ENCODE measurements around the gene DTWD1. TPM values are rescaled to one million over a fixed set of nuclear protein-coding genes. Genes with fewer than 3 reads are reported as not detected.

DTWD1 gene
- total and polyA plus RNA-seq, 2 of the 13 experiments (the other 11 are each of a cell fraction or from before 2014, with no cell fraction given) = 12.7 to 18.3 TPM

DNA sequence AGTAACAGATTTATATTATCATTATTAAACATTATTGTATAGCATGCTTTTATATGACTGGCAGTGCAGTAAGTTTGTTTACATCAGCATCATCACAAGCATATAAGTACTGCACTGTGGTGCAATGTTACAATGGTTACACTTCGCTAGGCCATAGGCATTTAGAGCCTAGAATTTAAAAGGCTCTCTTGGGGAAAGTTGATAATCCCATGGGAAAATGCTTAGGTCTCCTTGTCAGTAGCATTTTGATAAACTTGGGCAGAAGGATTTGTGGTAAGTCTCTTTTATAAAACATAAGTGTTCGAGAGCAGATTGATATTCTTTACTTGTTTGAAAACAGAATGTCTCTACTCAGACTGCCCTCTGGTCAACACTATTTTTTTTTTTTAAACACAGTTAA, 7.5 kb downstream of the DTWD1 start:
- FAIRE-seq (no peak), ATAC-seq (no peak), DNase-seq (ENCODE audit: low spot score) (no peak)
- ChIA-PET POLR2A (interaction anchor here (1.4 kb wide), 1 partner anchor 35 kb away, joined by 4 read pairs; no protein-coding TSS in a partner anchor), CTCF (ENCODE audit: low intra/inter-chr PET ratio, low total read pairs) (no interaction called here)
- intact Hi-C loops (cut with micrococcal nuclease; ENCODE audit: unreplicated experiment) = no loop called here
- H3K9me3 ChIP-seq (ENCODE audit: low read length) = peaks cover 12% of the 10 kb centered on the region
- in situ Hi-C loops (cut with HindIII; ENCODE audit: extremely low pct_ligation_motif_present, low pct_unique_long_range_greater_than_20kb) = no loop called here
- H3K4me3 ChIP-seq (replicated peaks in 1 of 3; ENCODE audit: insufficient read depth in 1 of 3, low read depth in 2 of 3, low read length in 3 of 3) = no peak overlapping the region
- H3K9ac ChIP-seq (ENCODE audit: insufficient read depth, low read depth, low read length) = no peak overlapping the region
- no peak overlapping the region for H3K4me2 ChIP-seq (ENCODE audit: low read depth, low read length)
- peaks cover 2 to 15% of the 10 kb centered on the region in 2 experiments; a peak in 3 of 5 replicates for H3K36me3 ChIP-seq (replicated peaks in 1 of 2; ENCODE audit: control insufficient read depth in 1 of 2, insufficient read depth in 2 of 2, low read length in 2 of 2)
- no peaks in the 10 kb centered on the region for H3K79me2 ChIP-seq (ENCODE audit: insufficient read depth, low read length)
- no peaks in the 10 kb centered on the region for H3K27me3 ChIP-seq (ENCODE audit: control insufficient read depth in 1 of 2, insufficient read depth in 2 of 2, low read length in 2 of 2)
- peaks cover 2% of the 10 kb centered on the region for H3K4me1 ChIP-seq (ENCODE audit: insufficient read depth, low read length)
- H3K27ac ChIP-seq (ENCODE audit: extremely low read length, insufficient read depth, low read length) = no peak overlapping the region
- no TSS peak for BruUV-seq (replicated peaks)
- 95% methylated on average over 2 of the region's 2 CpGs for WGBS (ENCODE audit: low lambda C conversion rate)
- TF ChIP-seq POLR2A (IDR thresholded peaks at IDR 0.05; ENCODE audit: insufficient read depth in 1 of 2, low read depth in 2 of 2, low read length in 2 of 2) (no peak), CCDC6 (CRISPR knock-in tag; IDR thresholded peaks at IDR 0.05) (no peak), ZBTB42 (CRISPR knock-in tag; IDR thresholded peaks at IDR 0.05) (no peak), EZH2 (conservative IDR thresholded peaks at IDR 0.05; ENCODE audit: low read depth, low read length) (no peak), XBP1 (CRISPR knock-in tag; IDR thresholded peaks at IDR 0.05) (no peak), ZNF766 (CRISPR knock-in tag; IDR thresholded peaks at IDR 0.05; ENCODE audit: borderline replicate concordance) (no peak), ZNF232 (CRISPR knock-in tag; IDR thresholded peaks at IDR 0.05; ENCODE audit: borderline replicate concordance) (no peak), PRDM15 (CRISPR knock-in tag; IDR thresholded peaks at IDR 0.05) (no peak), BRF2 (CRISPR knock-in tag; IDR thresholded peaks at IDR 0.05) (no peak), MAFK (conservative IDR thresholded peaks at IDR 0.05 in 1 of 2, IDR thresholded peaks at IDR 0.05 in 1 of 2; ENCODE audit: low read length in 2 of 2) (no peak), MIER2 (CRISPR knock-in tag; IDR thresholded peaks at IDR 0.05) (no peak), SRSF1 (optimal IDR thresholded peaks at IDR 0.05; ENCODE audit: low read depth, low read length) (no peak), ZNF207 (IDR thresholded peaks at IDR 0.05; ENCODE audit: borderline replicate concordance) (no peak), ZNF670 (CRISPR knock-in tag; IDR thresholded peaks at IDR 0.05; ENCODE audit: borderline replicate concordance) (no peak), ZFYVE20 (CRISPR knock-in tag; IDR thresholded peaks at IDR 0.05; ENCODE audit: borderline replicate concordance, low read depth) (no peak)
- TF ChIP-seq, protein P1, sequence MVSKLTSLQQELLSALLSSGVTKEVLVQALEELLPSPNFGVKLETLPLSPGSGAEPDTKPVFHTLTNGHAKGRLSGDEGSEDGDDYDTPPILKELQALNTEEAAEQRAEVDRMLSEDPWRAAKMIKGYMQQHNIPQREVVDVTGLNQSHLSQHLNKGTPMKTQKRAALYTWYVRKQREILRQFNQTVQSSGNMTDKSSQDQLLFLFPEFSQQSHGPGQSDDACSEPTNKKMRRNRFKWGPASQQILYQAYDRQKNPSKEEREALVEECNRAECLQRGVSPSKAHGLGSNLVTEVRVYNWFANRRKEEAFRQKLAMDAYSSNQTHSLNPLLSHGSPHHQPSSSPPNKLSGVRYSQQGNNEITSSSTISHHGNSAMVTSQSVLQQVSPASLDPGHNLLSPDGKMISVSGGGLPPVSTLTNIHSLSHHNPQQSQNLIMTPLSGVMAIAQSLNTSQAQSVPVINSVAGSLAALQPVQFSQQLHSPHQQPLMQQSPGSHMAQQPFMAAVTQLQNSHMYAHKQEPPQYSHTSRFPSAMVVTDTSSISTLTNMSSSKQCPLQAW (CRISPR knock-in tag; IDR thresholded peaks at IDR 0.05) = no peak
- no peak overlapping the region for H2AFZ ChIP-seq (ENCODE audit: low read length)
- no peaks in the 10 kb centered on the region for H4K20me1 ChIP-seq (ENCODE audit: insufficient read depth, low read length)

Data from HepG2 (cell line).